ENCODE results near the gene GNAI2. TPM values are rescaled to one million over a fixed set of nuclear protein-coding genes. Genes with fewer than 3 reads are reported as not detected.
A peak's percentile ranks its signal among the peaks of the same experiment; 100 is the strongest.

The GNAI2 gene
- total and polyA plus RNA-seq, 12 donors, result 109 to 275 (median 166) TPM

DNA sequence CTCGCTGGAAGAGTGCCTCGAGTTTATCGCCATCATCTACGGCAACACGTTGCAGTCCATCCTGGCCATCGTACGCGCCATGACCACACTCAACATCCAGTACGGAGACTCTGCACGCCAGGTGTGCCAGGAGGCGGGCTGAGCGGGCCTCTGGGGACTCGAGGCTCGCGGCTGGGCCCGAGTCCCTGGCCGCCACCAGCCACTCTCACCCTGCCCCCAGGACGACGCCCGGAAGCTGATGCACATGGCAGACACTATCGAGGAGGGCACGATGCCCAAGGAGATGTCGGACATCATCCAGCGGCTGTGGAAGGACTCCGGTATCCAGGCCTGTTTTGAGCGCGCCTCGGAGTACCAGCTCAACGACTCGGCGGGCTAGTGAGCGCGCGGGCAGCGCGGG, 42.7 kb upstream of the GNAI2 start:
- TF ChIP-seq POLR2A (IDR thresholded peaks at IDR 0.05), result no peak
- TF ChIP-seq, protein P1, sequence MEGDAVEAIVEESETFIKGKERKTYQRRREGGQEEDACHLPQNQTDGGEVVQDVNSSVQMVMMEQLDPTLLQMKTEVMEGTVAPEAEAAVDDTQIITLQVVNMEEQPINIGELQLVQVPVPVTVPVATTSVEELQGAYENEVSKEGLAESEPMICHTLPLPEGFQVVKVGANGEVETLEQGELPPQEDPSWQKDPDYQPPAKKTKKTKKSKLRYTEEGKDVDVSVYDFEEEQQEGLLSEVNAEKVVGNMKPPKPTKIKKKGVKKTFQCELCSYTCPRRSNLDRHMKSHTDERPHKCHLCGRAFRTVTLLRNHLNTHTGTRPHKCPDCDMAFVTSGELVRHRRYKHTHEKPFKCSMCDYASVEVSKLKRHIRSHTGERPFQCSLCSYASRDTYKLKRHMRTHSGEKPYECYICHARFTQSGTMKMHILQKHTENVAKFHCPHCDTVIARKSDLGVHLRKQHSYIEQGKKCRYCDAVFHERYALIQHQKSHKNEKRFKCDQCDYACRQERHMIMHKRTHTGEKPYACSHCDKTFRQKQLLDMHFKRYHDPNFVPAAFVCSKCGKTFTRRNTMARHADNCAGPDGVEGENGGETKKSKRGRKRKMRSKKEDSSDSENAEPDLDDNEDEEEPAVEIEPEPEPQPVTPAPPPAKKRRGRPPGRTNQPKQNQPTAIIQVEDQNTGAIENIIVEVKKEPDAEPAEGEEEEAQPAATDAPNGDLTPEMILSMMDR (IDR thresholded peaks at IDR 0.05), result no peak
- Histone ChIP-seq H3K4me1 (replicated peaks in 1 of 2) (peaks cover 0 to 7% of the 10 kb centered on the region in 2 donors), H3K9me3 (replicated peaks in 1 of 3) (no peaks in the 10 kb centered on the region), H3K4me3 (no peak overlapping the region), H3K27me3 (peaks cover 31% of the 10 kb centered on the region), H3K27ac (no peak overlapping the region), H3K36me3 (replicated peaks in 1 of 2) (no peaks in the 10 kb centered on the region)
- no peak for DNase-seq
- WGBS, 4 donors, result 28 to 48% (median 38%) methylated on average over 7 to 36 of the region's 36 CpGs
- intact Hi-C loops (cut with DNase I), result loop anchor here (2.0 to 5.0 kb wide), 4 partner anchors 32 to 84 kb away; partner anchors contain the start of gene LSMEM2 (in 1 of the 2)

DNA sequence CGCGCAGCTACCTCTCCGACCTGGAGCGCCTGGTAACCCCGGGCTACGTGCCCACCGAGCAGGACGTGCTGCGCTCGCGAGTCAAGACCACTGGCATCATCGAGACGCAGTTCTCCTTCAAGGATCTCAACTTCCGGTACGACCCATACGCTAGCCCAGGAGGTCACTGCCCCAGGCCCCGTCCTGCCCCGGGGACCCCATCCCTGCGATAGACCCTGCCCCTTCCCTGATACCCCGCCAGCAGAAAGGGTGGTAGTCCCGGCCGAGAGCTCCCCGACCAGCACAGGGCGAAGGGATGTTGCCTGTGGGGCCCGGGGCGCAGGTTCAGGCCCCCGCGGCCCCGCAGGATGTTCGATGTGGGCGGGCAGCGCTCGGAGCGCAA, 42.3 kb upstream of the GNAI2 start:
- Histone ChIP-seq H3K36me3 (replicated peaks in 1 of 2) (no peaks in the 10 kb centered on the region), H3K27ac (no peak overlapping the region), H3K4me3 (no peak overlapping the region), H3K4me1 (replicated peaks in 1 of 2) (peaks cover 0 to 7% of the 10 kb centered on the region in 2 donors), H3K9me3 (replicated peaks in 1 of 3) (no peaks in the 10 kb centered on the region), H3K27me3 (peaks cover 34% of the 10 kb centered on the region)
- 24 to 25% methylated on average over 34 of the region's 34 CpGs; no CpG with 5 or more reads in 2 of the 4 donors for WGBS, 4 donors
- intact Hi-C loops (cut with DNase I), result loop anchor here (2.0 to 5.0 kb wide), 4 partner anchors 31 to 84 kb away; partner anchors contain the start of gene LSMEM2 (in 1 of the 2)
- no peak for DNase-seq
- TF ChIP-seq, protein P1 (IDR thresholded peaks at IDR 0.05), result no peak
- no peak for TF ChIP-seq POLR2A (IDR thresholded peaks at IDR 0.05)

DNA sequence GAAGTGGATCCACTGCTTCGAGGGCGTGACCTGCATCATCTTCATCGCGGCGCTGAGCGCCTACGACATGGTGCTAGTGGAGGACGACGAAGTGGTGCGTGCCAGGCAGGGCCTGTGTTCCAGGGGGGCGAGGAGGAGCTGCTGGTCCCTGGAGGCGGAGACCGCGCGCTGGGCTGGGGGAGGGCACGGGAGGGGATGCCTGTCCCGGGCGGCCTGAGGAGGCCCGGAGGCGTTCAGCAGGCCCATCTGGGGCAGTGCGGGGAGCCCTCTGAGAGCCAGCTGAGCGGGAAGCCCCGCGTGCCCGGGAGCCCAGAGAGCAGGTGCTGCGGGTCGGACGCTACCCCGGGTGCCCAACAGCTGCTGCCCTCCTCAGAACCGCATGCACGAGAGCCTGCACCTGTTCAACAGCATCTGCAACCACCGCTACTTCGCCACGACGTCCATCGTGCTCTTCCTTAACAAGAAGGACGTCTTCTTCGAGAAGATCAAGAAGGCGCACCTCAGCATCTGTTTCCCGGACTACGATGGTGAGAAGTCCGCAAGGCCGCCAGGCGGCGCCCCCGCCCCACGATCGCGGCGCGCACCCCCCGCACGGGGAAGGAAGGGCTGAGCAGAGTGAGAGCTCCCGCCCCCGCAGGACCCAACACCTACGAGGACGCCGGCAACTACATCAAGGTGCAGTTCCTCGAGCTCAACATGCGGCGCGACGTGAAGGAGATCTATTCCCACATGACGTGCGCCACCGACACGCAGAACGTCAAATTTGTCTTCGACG, 41.7 kb upstream of the GNAI2 start:
- no peak overlapping the region for H3K4me3 ChIP-seq
- peaks cover 0 to 7% of the 10 kb centered on the region in 2 donors for H3K4me1 ChIP-seq (replicated peaks in 1 of 2)
- no peaks in the 10 kb centered on the region for H3K9me3 ChIP-seq (replicated peaks in 1 of 3)
- intact Hi-C loops (cut with DNase I), result loop anchor here in 1 of 2 donors (5.0 kb wide), 1 partner anchor 83 kb away; the partner anchor contains the start of gene LSMEM2
- no peak overlapping the region for H3K27ac ChIP-seq
- peak in 6 of 7 donors; percentile 48 to 73 (median 57) for DNase-seq
- WGBS, 4 donors, result 7 to 15% (median 9%) methylated on average over 16 to 70 of the region's 70 CpGs
- peaks cover 34% of the 10 kb centered on the region for H3K27me3 ChIP-seq
- no peaks in the 10 kb centered on the region for H3K36me3 ChIP-seq (replicated peaks in 1 of 2)
- TF ChIP-seq POLR2A (IDR thresholded peaks at IDR 0.05), result no peak
- TF ChIP-seq, protein P1 (IDR thresholded peaks at IDR 0.05), result peak; percentile 55 to 84 (median 74)

DNA sequence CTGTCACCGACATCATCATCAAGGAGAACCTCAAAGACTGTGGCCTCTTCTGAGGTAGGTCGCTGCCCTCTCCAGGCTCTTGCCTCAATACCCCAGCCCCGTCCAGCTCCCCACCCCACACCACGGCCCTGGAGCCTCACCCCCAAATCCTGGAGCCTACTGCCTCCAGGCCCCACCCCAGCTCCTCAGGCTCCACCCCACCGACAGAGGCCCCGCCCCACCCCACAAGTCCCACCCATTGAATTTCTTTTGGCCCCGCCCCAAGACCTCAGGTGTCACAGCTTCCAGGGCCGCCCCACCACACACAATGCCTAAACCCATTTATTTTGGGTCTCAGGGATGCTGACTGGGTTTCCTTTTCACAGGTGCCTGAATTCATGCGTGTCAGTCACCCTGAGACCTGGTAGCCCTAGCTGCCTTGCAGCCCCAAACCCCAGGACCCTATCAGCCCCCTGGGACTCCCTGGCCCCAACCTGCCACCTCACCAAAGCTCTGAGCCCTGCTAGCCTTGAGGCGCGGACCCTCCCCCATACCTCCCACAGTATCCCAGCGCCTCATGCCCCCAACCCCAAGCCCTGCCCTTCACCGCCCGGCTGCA, 41.0 kb upstream of the GNAI2 start:
- Histone ChIP-seq H3K9me3 (replicated peaks in 1 of 3) (no peaks in the 10 kb centered on the region), H3K36me3 (replicated peaks in 1 of 2) (no peaks in the 10 kb centered on the region), H3K27me3 (peaks cover 34% of the 10 kb centered on the region), H3K27ac (no peak overlapping the region), H3K4me1 (replicated peaks in 1 of 2) (peaks cover 0 to 7% of the 10 kb centered on the region in 2 donors), H3K4me3 (no peak overlapping the region)
- TF ChIP-seq POLR2A (IDR thresholded peaks at IDR 0.05), result no peak
- TF ChIP-seq, protein P1 (IDR thresholded peaks at IDR 0.05), result no peak
- intact Hi-C loops (cut with DNase I), result loop anchor here in 1 of 2 donors (5.0 kb wide), 1 partner anchor 82 kb away; the partner anchor contains the start of gene LSMEM2
- WGBS, 4 donors, result 25 to 58% (median 49%) methylated on average over 5 to 14 of the region's 14 CpGs
- no peak for DNase-seq

Measured in adrenal gland (tissue), 12 donors.